OCI-LY1 (cell line): ENCODE measurements around the gene UBE2S.

ENCODE experiments used
- EZH2 ChIP-seq: fragments of 200-600 bp; sonication (generic), shearing (Covaris generic); IDR thresholded peaks from 2 replicates; pipeline ENCODE4 v1.8.0; 2017; ENCODE audit warnings: borderline replicate concordance, mixed run types, mild to moderate bottlenecking, antibody characterized with exemption, low read length, moderate library complexity, mixed read lengths
- TF ChIP-seq, protein P1 (sequence below): fragments of 200-600 bp; sonication (generic), shearing (Covaris generic); IDR thresholded peaks from 2 replicates; pipeline ENCODE4 v1.5.1; 2017; ENCODE audit warnings: mild to moderate bottlenecking, antibody characterized with exemption, low read length, moderate library complexity, mixed read lengths

DNA sequence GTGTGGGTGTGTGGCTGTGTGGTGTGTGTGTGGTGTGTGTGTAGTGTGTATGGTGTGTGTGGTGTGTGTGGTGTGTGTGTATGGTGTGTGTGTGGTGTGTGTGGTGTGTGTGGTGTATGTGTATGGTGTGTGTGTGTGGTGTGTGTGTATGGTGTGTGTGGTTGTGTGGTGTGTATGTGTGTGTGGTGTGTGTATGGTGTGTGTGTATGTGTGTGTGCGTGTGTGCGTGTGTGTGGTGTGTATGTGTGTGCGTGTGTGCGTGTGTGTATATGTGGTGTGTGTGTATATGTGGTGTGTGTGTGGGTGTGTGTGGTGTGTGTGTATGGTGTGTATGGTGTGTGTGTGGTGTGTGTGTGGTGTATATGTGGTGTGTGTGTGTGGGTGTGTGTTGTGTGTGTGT, 27.4 kb upstream of the UBE2S start:
- TF ChIP-seq EZH2 = no peak
- TF ChIP-seq, protein P1, sequence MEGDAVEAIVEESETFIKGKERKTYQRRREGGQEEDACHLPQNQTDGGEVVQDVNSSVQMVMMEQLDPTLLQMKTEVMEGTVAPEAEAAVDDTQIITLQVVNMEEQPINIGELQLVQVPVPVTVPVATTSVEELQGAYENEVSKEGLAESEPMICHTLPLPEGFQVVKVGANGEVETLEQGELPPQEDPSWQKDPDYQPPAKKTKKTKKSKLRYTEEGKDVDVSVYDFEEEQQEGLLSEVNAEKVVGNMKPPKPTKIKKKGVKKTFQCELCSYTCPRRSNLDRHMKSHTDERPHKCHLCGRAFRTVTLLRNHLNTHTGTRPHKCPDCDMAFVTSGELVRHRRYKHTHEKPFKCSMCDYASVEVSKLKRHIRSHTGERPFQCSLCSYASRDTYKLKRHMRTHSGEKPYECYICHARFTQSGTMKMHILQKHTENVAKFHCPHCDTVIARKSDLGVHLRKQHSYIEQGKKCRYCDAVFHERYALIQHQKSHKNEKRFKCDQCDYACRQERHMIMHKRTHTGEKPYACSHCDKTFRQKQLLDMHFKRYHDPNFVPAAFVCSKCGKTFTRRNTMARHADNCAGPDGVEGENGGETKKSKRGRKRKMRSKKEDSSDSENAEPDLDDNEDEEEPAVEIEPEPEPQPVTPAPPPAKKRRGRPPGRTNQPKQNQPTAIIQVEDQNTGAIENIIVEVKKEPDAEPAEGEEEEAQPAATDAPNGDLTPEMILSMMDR = no peak
